Epithelial cell of esophagus (primary cell): ENCODE results near the gene TMEM238.

ENCODE experiments used
- DNase-seq: peaks from one replicate; pipeline ENCODE4 v3.0.0; 2010; ENCODE audit warnings: low read depth
- H3K4me3 ChIP-seq: 2 replicates; pipeline ENCODE4 v1.5.1; 2011; ENCODE audit warnings: mild to moderate bottlenecking, low read length, control low read depth
- CTCF ChIP-seq: IDR thresholded peaks from 2 replicates; pipeline ENCODE4 v1.5.1; 2011; ENCODE audit warnings: low read depth, mild to moderate bottlenecking, low read length, control low read depth, inconsistent platforms; ENCODE audit not compliant: insufficient read depth; ENCODE audit errors: missing control alignments

Gene TMEM238

GRCh38 chr19:55362990-55363716, 20.9 kb downstream of the TMEM238 start, which contains the start of gene GARIN5B:
GARIN5B (minus strand) TSS chr19:55363260; CDS start chr19:55363066, 194 bp downstream.
- no peak for DNase-seq
- no peak within 1 kb of the TSS for H3K4me3 ChIP-seq
- no peak for TF ChIP-seq CTCF

- DNase-seq = no peak
- H3K4me3 ChIP-seq = no peak overlapping the region
- TF ChIP-seq CTCF = no peak
These were observed 21.7 kb downstream of the TMEM238 start for GRCh38 chr19:55362174-55362989.

GRCh38 chr19:55360902-55361301, 23.2 kb downstream of the TMEM238 start:
- TF ChIP-seq CTCF = no peak
- no peak overlapping the region for H3K4me3 ChIP-seq
- no peak for DNase-seq

- no peak for TF ChIP-seq CTCF
These were observed 24.9 kb downstream of the TMEM238 start for GRCh38 chr19:55358943-55359908.

GRCh38 chr19:55358493-55358892, 25.6 kb downstream of the TMEM238 start:
- DNase-seq = no peak
- no peak overlapping the region for H3K4me3 ChIP-seq
- no peak for TF ChIP-seq CTCF

More at GRCh38 chr19:55358943-55359908, 24.9 kb downstream of the TMEM238 start:
- no peak overlapping the region for H3K4me3 ChIP-seq
- peak; percentile 62 for DNase-seq

GRCh38 chr19:55355213-55355821, 28.8 kb downstream of the TMEM238 start:
- no peak overlapping the region for H3K4me3 ChIP-seq
- peak; percentile 86 for DNase-seq
- TF ChIP-seq CTCF = no peak
